Epithelial cell of proximal tubule (primary cell): ENCODE measurements around the gene QSOX2. TPM values are rescaled to one million over a fixed set of nuclear protein-coding genes. Genes with fewer than 3 reads are reported as not detected.

Source experiments
- DNase-seq: peaks from one replicate; pipeline ENCODE4 v3.0.0-alpha.2; 2011; ENCODE audit warnings: low read depth
- H3K4me3 ChIP-seq: 2 replicates; pipeline ENCODE4 v1.5.1; 2011; ENCODE audit warnings: low read depth, mild to moderate bottlenecking, low read length
- total RNA-seq: library from RNA; depleted of rRNA; stranded (reverse); fragments of >200 nt; gene quantifications from 2 replicates; pipeline ENCODE4 v1.2.3, GENCODE V29; 2015
- TF ChIP-seq, protein P1 (sequence below): conservative IDR thresholded peaks from 2 replicates; pipeline ENCODE4 v1.5.1; 2012; ENCODE audit warnings: low read depth, mild to moderate bottlenecking, low read length

Gene QSOX2
- total RNA-seq, 1 donor from 2014 or later, result 17.8 TPM

DNA sequence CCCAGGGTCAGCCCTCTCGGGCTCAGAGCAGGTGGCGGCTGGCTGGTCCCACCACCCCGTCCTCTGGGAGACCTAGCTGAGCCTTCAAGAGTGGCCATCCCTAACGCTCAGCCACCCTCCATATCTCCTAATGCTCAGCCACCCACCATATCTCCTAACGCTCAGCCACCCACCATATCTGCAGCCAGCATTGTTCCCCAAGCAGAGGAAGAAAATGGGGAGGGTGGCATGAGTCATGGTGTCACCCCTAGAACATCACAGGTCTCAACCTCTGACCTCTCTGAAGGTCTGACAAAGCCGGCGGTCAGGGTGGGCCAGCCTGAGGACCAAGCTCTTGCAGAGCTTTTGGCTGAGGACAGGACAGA is 55.4 kb downstream of the QSOX2 start:
- no peak overlapping the region for H3K4me3 ChIP-seq
- TF ChIP-seq, protein P1, sequence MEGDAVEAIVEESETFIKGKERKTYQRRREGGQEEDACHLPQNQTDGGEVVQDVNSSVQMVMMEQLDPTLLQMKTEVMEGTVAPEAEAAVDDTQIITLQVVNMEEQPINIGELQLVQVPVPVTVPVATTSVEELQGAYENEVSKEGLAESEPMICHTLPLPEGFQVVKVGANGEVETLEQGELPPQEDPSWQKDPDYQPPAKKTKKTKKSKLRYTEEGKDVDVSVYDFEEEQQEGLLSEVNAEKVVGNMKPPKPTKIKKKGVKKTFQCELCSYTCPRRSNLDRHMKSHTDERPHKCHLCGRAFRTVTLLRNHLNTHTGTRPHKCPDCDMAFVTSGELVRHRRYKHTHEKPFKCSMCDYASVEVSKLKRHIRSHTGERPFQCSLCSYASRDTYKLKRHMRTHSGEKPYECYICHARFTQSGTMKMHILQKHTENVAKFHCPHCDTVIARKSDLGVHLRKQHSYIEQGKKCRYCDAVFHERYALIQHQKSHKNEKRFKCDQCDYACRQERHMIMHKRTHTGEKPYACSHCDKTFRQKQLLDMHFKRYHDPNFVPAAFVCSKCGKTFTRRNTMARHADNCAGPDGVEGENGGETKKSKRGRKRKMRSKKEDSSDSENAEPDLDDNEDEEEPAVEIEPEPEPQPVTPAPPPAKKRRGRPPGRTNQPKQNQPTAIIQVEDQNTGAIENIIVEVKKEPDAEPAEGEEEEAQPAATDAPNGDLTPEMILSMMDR, result no peak
- no peak for DNase-seq

DNA sequence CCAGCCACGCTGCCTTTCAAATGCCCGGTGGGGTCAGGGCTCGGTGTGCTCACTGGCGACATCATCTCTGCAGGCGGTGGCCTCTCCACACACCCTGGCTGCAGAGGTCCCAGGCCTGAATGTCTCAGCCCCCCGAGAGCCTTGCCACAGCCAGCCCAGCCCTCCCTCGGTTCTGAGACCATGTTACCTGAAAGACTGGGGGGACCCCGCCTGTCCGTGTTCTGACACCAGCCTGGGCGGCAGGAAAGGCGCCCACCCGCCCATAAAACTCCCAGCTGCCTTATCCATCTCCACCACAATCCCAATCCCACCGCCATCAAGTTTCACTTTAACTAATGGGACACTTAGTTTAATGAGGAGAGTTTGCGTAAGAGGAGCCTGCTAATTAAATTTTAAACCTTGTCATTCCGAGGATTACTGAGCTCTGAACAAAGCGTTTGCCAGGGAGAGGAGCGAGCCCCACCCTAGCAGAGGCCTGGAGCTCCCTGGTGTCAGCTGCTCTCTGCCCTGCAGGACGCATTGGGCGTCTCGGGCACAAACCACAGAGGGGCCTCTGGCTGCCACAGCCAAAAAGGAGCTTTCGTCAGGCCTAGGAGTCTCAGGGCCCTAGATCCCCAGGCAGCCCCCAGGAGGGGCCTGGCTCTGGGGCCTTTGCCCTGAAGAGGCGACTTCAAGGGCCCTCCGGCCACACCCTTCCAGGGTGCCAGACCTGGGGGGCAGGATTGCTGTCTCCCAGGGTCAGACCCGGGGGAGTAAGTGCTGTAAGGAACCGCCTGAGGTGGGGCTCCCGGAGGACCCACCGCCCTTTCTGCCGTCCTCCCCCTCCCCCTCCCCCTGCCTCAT is 56.0 kb downstream of the QSOX2 start:
- no peak overlapping the region for H3K4me3 ChIP-seq
- TF ChIP-seq, protein P1, result no peak
- DNase-seq, result peak; percentile 3

DNA sequence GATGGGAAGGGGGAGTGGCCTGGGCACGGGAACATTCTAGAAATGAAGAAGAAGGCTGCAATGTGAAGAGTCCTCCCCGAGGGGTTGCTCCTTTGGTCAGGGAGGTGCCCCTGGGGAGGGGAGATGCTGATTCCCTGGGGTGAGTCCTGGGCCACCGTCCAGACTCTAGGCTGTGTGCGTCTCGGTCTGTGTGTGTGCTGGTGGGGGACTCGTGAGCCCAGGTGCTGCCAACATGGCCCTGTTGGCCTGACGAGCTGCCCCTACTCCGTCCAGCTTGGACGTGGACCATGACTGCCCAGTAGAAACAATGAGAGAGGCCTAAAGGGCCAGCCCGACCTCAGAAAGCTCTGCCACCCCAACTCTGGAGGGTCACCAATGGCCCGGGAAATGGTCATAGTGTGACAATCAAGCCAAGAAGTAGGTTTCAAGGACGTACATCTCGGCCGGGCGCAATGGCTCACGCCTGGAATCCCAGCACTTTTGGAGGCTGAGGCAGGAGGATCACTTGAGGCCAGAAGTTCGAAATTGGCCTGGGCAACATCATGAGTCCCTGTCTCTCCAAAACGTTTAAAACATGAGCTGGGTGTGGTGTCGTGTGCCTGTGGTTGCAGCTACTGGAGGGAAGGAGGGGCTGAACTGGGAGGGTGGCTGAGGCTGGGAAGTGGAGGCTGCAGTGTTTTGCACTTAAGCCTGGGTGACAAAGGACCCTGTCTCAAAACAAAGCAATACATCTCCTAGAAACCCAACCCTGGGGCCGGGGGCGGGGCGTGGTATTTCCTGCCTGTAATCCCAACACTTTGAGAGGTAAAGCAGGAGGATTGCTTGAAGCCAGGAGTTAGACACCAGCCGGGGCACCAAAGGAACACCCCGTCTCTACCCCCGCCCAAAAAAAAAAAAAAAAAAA is 57.7 kb downstream of the QSOX2 start:
- TF ChIP-seq, protein P1, result no peak
- no peak overlapping the region for H3K4me3 ChIP-seq
- DNase-seq, result no peak

DNA sequence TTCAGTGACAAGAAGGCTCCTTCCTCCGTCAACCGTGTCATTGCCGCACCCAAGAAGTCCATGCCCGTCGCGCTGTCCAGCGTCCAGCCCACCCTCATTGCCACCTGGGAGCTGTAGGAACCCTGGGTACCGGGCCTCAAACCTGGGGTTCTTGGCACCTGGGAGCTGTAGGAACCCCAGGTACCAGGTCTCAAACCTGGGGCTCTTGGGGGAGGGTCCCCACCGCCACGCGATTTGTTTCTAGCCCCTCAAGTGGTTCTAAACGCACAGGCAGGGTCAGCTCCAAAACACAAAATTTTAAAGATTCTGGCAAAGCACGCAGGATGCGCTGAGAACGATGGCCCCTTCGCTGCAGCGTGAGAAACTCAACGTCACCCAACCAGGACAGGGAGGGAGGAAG is 58.4 kb downstream of the QSOX2 start:
- DNase-seq, result no peak
- no peak overlapping the region for H3K4me3 ChIP-seq
- TF ChIP-seq, protein P1, result no peak

DNA sequence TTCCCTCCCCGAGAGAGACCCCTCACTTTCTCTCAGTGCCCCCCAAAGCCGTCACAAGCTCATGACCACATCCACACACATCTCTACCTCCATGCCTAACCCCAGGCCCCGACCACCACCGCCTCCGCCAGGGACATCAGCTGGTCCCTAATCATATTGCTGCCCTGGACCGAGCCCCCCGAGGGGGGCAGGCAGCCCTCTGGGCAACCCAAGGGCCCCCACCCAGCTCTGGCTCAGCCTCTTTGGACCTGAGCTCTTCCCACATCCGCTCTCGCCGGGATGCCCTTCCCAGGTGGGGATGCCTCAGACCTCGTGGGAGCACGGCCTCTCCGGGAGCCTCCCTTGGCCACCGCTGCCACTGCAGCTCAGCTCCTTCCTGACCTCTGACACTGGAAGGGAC is 59.2 kb downstream of the QSOX2 start:
- H3K4me3 ChIP-seq, result no peak overlapping the region
- TF ChIP-seq, protein P1, result no peak
- no peak for DNase-seq

DNA sequence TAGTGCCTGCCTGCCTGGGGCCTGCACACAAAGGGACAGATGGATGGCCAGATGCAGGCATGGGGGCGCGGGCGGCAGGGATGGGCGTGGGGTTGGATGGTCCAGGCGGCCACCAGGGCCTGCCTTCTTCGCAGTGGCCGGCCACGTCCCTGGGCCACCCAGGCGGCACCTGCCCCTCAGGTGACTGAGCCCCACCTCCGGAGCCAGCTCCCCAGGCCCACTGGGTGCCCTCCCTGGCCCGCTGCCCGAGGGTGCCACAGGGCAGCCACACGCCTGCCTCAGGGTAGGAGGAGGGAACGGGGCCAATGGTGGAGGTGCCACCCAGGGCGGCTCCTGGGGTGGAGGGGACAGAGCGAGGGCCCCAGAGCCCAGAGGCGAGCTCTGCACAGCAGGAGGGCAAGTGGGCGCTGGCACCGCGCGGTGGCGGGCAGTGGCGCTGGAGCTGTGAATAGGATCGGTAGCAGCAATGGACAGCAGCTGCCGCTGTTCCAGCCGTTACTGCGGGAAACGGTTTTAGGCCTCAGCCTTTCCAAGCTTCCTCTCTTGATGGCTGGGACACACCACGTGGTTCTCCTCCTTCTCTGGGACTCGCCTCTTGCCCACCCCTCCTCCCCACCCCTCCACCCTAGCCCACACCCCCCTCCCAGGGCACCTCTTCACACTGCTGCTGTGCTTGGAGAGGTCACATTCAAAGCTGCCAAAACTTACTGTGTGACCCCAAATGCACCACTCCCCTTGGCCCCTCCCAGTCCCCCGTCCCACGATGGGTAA is 59.8 kb downstream of the QSOX2 start:
- no peak for DNase-seq
- TF ChIP-seq, protein P1, result no peak
- no peak overlapping the region for H3K4me3 ChIP-seq
